HG03108 (cell line): ENCODE results near the gene SRRT.
A peak's percentile ranks its signal among the peaks of the same experiment; 100 is the strongest.

Experiments used
- ATAC-seq: cut with Tn5 transposase; IDR thresholded peaks from one replicate; pipeline ENCODE4 v1.9.1; 2021; ENCODE audit warnings: moderate library complexity; ENCODE audit not compliant: unreplicated experiment

The SRRT gene

GRCh38 chr7:100874577-100875355, at the start of gene SRRT:
SRRT (plus strand) TSS chr7:100875103; CDS start chr7:100875591, 488 bp downstream.
- ATAC-seq = peak; percentile 86

- no peak for ATAC-seq
Measured at GRCh38 chr7:100825215-100825671, 49.7 kb upstream of the SRRT start.

GRCh38 chr7:100825751-100826513, 49.0 kb upstream of the SRRT start:
- no peak for ATAC-seq

- ATAC-seq = no peak
Measured at GRCh38 chr7:100826514-100827329, 48.2 kb upstream of the SRRT start.

GRCh38 chr7:100827330-100828226, 47.3 kb upstream of the SRRT start, which contains the start of gene EPHB4:
EPHB4 (minus strand) TSS chr7:100827523; CDS start chr7:100827030, 493 bp downstream.
- no peak for ATAC-seq

- no peak for ATAC-seq
Measured at GRCh38 chr7:100829150-100829716, 45.7 kb upstream of the SRRT start.

- no peak for ATAC-seq
Measured at GRCh38 chr7:100830396-100830795, 44.5 kb upstream of the SRRT start.

- no peak for ATAC-seq
Measured at GRCh38 chr7:100832281-100832633, 42.6 kb upstream of the SRRT start.

GRCh38 chr7:100835903-100836811, 38.7 kb upstream of the SRRT start:
- ATAC-seq = no peak

- ATAC-seq = no peak
Measured at GRCh38 chr7:100836812-100837098, 38.1 kb upstream of the SRRT start.

- ATAC-seq = no peak
Measured at GRCh38 chr7:100837099-100837836, 37.6 kb upstream of the SRRT start.

GRCh38 chr7:100839361-100839760, 35.5 kb upstream of the SRRT start:
- ATAC-seq = no peak

GRCh38 chr7:100840470-100841100, 34.3 kb upstream of the SRRT start:
- no peak for ATAC-seq

- ATAC-seq = no peak
Measured at GRCh38 chr7:100847360-100847759, 27.5 kb upstream of the SRRT start.

GRCh38 chr7:100852048-100852872, 22.6 kb upstream of the SRRT start, which contains the start of gene SLC12A9:
SLC12A9 (plus strand) TSS chr7:100852713; CDS start chr7:100854198, 1,485 bp downstream.
- ATAC-seq = peak; percentile 91

- ATAC-seq = no peak
Measured at GRCh38 chr7:100854146-100854895, 20.6 kb upstream of the SRRT start.
